ENCODE results near the gene RPS6KA4.

RPS6KA4 gene

GRCh38 chr11:64379817-64380709, 21.1 kb downstream of the RPS6KA4 start:
- Histone ChIP-seq H3K36me3 (replicated peaks) (no peaks in the 10 kb centered on the region), H3K27me3 (replicated peaks) (no peaks in the 10 kb centered on the region)

GRCh38 chr11:64381350-64381749, 22.4 kb downstream of the RPS6KA4 start:
- DNase-seq, result no peak
- no peak for TF ChIP-seq CTCF (IDR thresholded peaks at IDR 0.05; ENCODE audit: low read depth, low read length, missing control alignments)
- no peak overlapping the region for H3K27ac ChIP-seq
- in situ Hi-C loops (cut with HindIII; ENCODE audit: low pct_ligation_motif_present, low sequenced_read_pairs), result no loop called here
- H3K27me3 ChIP-seq (replicated peaks), result no peaks in the 10 kb centered on the region
- H3K36me3 ChIP-seq (replicated peaks), result no peaks in the 10 kb centered on the region
- H3K4me3 ChIP-seq (ENCODE audit: low read depth, low read length), result no peak overlapping the region

More at GRCh38 chr11:64379817-64380709, 21.1 kb downstream of the RPS6KA4 start:
- DNase-seq, result no peak
- Histone ChIP-seq H3K27ac (no peak overlapping the region), H3K4me3 (ENCODE audit: low read depth, low read length) (no peak overlapping the region)
- in situ Hi-C loops (cut with HindIII; ENCODE audit: low pct_ligation_motif_present, low sequenced_read_pairs), result no loop called here
- TF ChIP-seq CTCF (IDR thresholded peaks at IDR 0.05; ENCODE audit: low read depth, low read length, missing control alignments), result no peak

GRCh38 chr11:64382047-64382446, 23.1 kb downstream of the RPS6KA4 start:
- H3K27ac ChIP-seq, result no peak overlapping the region
- no peak for DNase-seq
- in situ Hi-C loops (cut with HindIII; ENCODE audit: low pct_ligation_motif_present, low sequenced_read_pairs), result no loop called here
- TF ChIP-seq CTCF (IDR thresholded peaks at IDR 0.05; ENCODE audit: low read depth, low read length, missing control alignments), result no peak
- H3K27me3 ChIP-seq (replicated peaks), result no peaks in the 10 kb centered on the region
- no peaks in the 10 kb centered on the region for H3K36me3 ChIP-seq (replicated peaks)
- no peak overlapping the region for H3K4me3 ChIP-seq (ENCODE audit: low read depth, low read length)

- no peak overlapping the region for H3K27ac ChIP-seq
- no peak for DNase-seq
- in situ Hi-C loops (cut with HindIII; ENCODE audit: low pct_ligation_motif_present, low sequenced_read_pairs), result no loop called here
- TF ChIP-seq CTCF (IDR thresholded peaks at IDR 0.05; ENCODE audit: low read depth, low read length, missing control alignments), result no peak
- H3K36me3 ChIP-seq (replicated peaks), result no peaks in the 10 kb centered on the region
- H3K27me3 ChIP-seq (replicated peaks), result no peaks in the 10 kb centered on the region
- no peak overlapping the region for H3K4me3 ChIP-seq (ENCODE audit: low read depth, low read length)
These were observed 23.6 kb downstream of the RPS6KA4 start for GRCh38 chr11:64382586-64382985.

GRCh38 chr11:64383580-64383979, 24.6 kb downstream of the RPS6KA4 start:
- H3K4me3 ChIP-seq (ENCODE audit: low read depth, low read length), result no peak overlapping the region
- in situ Hi-C loops (cut with HindIII; ENCODE audit: low pct_ligation_motif_present, low sequenced_read_pairs), result no loop called here
- TF ChIP-seq CTCF (IDR thresholded peaks at IDR 0.05; ENCODE audit: low read depth, low read length, missing control alignments), result no peak
- H3K36me3 ChIP-seq (replicated peaks), result no peaks in the 10 kb centered on the region
- H3K27ac ChIP-seq, result no peak overlapping the region
- no peak for DNase-seq
- H3K27me3 ChIP-seq (replicated peaks), result no peaks in the 10 kb centered on the region
